Measurements from ENCODE around the gene WDR86. TPM values are rescaled to one million over a fixed set of nuclear protein-coding genes. Genes with fewer than 3 reads are reported as not detected.

The WDR86 gene
- total RNA-seq, 4 donors from 2014 or later = 8.3 to 51.2 (median 15.6) TPM

DNA sequence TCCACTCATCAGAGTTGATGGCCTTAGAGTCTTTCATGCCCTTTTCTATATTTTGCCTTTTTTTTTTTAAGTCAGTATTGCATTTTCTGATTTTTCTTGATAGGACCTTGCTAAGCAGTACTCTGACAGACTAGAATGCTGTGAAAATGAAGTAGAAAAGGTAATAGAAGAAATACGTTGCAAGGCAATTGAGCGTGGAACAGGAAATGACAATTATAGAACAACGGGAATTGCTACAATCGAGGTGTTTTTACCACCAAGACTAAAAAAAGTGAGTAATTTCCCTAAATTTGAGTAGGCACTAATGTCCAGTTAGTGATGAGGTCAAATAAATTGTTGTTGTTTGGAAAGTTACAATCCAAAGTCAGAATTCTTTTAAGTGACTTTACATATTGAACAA is 60.9 kb downstream of the WDR86 start:
- TF ChIP-seq, protein P1, sequence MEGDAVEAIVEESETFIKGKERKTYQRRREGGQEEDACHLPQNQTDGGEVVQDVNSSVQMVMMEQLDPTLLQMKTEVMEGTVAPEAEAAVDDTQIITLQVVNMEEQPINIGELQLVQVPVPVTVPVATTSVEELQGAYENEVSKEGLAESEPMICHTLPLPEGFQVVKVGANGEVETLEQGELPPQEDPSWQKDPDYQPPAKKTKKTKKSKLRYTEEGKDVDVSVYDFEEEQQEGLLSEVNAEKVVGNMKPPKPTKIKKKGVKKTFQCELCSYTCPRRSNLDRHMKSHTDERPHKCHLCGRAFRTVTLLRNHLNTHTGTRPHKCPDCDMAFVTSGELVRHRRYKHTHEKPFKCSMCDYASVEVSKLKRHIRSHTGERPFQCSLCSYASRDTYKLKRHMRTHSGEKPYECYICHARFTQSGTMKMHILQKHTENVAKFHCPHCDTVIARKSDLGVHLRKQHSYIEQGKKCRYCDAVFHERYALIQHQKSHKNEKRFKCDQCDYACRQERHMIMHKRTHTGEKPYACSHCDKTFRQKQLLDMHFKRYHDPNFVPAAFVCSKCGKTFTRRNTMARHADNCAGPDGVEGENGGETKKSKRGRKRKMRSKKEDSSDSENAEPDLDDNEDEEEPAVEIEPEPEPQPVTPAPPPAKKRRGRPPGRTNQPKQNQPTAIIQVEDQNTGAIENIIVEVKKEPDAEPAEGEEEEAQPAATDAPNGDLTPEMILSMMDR (IDR thresholded peaks at IDR 0.05; ENCODE audit: low read depth) = no peak

DNA sequence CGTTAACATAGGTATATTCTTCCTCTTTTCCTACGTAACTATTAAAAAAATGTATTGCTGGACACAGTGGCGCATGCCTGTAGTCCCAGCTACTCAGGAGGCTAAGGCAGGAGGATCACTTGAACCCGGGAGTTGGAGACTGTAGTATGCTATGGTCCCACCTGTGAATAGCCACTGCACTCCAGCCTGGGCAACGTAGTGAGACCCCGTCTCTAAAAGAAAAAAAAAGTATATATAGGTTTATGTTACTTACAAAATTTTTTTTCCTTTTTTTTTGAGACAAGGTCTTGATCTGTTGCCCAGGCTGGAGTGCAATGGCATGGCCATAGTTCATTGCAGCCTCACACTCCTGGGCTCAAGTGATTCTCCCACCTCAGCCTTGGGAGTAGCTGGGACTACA is 62.6 kb downstream of the WDR86 start:
- TF ChIP-seq, protein P1 (IDR thresholded peaks at IDR 0.05; ENCODE audit: low read depth) = no peak

DNA sequence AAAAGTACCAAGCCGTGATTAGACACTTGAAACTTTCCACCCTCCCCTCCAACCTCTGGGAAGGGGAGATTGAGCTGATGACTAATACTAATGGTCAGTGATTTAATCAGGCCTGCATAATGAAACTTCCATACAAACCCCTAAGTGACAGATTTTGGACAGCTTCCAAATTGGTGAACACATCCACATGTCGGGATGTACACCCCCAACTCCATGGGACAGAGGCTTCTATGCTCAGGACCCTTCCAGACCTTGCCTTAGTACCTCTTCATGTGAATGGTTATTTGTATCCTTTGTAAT is 63.4 kb downstream of the WDR86 start:
- TF ChIP-seq, protein P1 (IDR thresholded peaks at IDR 0.05; ENCODE audit: low read depth) = no peak

DNA sequence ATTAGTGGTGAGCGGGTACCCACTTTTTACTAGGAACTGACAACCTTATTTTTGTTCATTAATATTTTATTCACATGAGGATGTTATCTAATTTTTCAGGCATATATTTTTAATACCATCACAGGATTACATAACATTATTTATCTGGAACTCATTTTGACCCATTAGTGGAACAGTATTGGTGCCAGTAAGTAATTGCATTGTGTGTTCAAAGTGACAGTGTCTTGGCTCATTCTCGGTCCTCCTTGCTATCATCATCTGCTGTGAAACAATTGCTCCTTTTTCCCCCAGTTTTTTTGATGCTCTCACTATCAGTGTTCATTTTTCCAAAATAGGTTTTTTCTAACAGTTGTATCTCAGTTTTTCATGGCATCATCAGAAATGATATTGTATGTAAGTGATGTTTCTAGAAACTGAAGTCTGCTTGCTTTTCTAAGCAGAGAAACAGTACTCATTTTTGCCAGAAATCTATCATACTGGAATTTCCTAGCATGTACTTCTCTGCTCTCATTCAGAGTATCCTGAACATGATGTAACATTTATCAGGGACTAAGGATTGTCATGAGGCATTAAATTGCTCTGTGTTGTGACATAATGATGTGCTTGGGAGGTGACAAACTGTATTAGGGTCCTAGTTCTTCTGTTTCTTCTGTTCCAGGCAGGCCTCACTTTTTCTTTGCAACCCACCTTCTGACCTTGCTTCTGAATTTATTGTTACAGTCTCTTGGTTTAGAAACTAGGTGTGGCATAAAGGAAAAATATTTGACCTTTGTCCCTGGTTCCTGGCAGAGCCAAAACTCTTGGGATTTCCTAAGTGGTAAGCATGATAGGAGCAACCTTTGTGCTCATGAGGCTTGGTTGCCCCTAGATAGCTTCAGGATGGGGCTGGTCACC is 64.0 kb downstream of the WDR86 start:
- TF ChIP-seq, protein P1 (IDR thresholded peaks at IDR 0.05; ENCODE audit: low read depth) = no peak

DNA sequence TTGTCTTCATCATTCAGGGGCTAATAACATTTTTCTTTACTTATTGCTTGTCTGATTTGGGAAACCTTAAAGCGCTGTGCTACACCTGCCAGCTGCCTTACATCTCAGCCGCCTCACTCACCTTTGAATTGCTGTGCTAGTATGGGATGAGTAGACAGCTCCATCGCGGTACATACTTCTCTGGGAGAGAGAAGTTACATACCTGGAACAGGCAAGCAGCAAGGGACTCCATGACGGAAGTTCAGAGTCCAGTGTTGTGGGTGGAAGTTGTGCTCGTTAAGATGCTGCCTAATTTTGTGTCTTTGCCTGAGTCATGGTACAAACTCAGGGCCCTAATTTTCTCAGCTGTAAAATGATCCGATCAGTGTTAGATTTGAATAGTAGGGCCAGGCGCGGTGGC is 66.3 kb downstream of the WDR86 start:
- TF ChIP-seq, protein P1 (IDR thresholded peaks at IDR 0.05; ENCODE audit: low read depth) = no peak

DNA sequence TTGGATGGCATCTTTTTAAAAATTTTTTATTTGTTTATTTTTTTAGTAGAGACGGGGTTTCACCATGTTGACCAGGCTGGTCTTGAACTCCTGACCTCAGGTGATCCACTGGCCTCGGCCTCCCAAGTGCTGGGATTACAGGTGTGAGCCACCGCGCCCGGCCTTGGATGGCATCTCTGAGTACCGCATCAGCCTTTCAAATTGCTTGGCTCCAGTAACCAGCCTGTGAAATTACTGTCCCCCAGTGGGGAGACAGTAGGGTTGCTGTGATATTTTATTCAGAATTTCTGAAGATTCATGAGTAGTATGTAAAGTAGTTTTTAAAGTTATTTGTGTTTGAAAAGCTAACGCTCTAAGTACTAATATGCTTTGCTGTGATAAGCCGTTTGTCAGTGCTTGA is 67.0 kb downstream of the WDR86 start:
- TF ChIP-seq, protein P1 (IDR thresholded peaks at IDR 0.05; ENCODE audit: low read depth) = no peak

DNA sequence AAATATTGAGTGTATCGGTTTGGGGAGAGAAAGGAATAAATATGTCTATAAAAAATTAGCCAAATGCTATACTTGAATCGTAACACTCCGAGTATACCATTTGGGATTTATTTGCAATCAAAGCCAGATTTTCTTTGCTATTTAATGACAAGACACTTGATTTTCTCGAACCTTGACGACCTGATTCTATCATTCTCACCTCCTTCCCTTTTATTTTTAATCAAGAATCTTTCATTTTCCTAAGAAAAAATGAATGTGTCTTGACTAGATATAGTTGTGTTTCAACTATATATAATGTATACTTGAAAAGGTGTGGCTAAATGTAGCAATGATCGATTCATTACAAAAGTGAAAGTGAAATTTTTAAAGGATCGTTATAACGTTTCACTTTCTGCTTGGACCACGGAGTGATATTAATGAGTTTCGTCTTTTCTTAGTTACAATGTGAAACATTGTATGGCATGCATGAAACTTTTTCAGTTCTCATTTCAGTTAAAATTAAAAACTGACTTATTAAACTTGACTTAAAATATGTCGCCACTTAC is 67.7 kb downstream of the WDR86 start:
- TF ChIP-seq, protein P1 (IDR thresholded peaks at IDR 0.05; ENCODE audit: low read depth) = no peak

Data from subcutaneous adipose tissue (tissue), 4 donors.